GM18505 (cell line): Measurements from ENCODE around the gene MLLT10.

Source experiments
- ATAC-seq: cut with Tn5 transposase; IDR thresholded peaks from one replicate; pipeline ENCODE4 v1.9.1; 2021; ENCODE audit not compliant: unreplicated experiment
- POLR2A ChIP-seq: IDR thresholded peaks from 4 replicates; pipeline ENCODE4 v1.6.1; 2011; ENCODE audit warnings: borderline replicate concordance; ENCODE audit not compliant: insufficient read depth, insufficient read length; ENCODE audit errors: extremely low read depth

Gene MLLT10

DNA sequence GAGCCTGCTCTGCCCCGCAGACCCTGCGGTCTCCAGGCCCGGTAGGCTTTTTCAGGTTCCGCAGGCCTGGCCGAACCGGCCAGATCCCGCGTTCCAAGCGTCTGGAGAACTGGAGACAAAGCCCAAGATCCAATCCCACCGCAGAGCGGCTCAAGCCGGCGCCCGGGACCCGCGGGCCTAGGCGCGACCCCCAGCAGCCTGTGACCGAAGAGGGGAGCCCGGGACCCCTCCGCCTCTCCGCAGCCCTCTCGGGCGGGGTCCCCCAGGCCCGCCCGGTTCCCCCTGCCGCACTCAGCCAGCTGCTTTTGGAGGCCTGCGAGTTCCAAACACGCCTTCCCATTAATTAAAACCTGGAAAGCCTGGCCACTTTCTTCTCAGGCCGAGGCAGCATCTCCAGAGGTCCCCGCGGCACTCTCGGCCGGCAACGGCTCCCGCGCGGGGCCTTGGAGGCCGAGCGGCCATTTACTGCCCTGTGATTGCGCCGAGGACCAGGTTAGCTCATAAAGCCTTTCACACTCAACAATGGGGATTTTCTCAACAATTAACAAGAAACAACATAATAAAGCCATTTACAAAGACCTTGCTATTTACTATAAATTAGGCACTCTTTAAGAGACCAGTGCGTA is 25.2 kb upstream of the MLLT10 start:
- ATAC-seq = no peak
- TF ChIP-seq POLR2A = no peak

DNA sequence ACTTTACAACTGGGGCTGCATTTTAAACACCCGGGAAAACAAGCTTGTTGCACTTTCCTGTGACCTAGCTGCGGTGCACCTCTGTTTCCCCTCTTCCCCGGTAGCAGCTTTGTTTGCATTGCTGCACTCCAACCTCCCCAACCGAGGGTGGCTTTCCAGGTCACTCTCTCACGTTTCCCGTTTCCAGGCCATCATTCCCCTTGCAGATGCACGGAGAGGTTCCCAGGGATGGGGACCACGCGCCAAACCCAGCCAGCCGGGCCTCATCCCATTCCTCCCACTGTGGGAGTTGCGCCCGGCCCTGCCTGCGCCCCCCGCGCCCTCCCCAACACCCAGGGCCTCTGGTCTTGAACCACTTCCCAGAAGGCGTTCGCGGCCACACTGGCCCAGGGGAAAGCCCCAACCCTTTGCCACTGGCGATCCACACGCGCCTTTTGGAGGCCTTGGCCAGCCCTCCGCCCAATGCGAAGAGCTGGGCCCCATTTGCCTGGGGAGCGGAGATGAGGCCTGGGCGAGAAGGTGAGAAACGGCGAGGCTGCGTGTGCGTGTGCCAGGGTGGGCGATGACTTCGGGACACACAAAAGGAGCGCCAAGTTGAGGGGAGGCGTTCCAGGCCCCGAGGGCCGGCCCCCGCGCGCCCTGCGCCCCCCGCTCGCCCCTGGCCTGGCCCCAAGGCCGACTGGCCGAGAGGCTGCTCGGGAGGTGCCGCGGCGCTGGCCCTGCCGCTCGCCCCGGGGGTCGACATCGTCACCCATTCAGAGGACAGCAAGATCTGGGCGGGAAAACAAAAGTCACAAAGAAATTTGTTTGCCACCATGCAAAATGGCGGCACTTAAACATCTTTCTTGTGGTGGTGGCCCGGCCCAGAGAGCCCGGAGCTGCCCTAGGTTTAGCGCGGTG is 24.4 kb upstream of the MLLT10 start:
- no peak for TF ChIP-seq POLR2A
- no peak for ATAC-seq

DNA sequence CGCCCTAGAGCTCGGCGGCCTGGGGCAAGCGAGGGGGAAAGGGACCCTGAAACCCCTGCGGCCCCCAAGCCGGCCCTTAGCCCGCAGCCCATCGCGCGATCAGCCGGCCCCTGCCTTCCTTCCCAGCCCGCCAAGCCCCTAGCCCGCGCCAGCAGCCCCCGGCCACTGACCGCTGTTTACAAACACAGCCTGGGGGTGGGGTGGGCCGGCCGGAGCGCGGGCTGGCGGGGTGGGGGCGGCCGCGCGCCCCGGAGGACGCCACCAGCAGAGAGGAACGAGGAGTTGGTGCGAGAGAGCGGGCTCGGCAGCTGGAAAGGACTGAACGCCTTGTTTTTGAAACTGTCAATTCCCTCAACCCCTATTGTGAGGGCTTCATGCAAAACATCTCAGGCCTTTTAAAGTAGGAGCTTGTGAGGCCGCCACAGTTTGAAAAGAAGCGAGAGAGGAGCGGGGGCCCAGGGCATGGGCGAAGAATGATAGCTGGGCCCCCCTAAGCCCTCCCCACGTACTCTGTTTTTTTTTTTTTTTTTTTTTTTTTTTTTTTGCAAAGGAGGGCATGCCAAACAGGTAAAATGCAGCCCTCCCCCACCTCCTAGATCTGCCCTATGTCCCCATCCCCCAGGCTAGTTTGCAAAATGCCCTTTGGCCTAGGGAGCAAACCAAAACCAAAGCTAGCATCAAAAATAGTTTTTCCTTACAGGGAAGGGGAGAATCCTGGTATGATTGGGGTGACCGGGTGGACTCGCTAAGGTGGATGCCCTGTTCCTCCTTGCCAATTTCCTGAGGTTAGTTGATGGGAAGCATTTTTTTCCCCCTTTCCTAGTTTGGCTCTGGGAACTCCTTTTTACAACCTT is 23.6 kb upstream of the MLLT10 start:
- no peak for TF ChIP-seq POLR2A

DNA sequence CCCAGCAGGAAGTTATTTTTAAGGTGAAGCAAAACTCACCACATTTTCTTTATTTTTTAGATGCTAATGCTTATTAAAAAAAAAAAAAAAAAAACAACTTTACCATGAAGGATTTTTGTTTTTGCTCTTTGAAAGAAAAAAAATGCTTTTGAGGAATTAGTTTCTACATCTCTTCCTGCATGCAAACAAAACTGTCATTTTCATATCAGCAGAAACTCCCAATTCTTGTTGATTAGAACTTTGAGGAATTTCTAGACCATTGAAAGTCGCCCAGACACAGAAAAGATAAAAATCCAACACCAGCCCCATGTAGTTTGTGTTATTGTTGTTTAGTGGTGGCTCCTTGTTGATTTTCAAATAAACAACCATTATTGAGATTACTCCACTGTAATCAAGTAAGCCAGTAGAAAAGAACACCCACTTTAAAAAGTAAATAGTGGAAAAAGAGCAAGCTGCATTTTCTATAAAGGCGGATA is 22.9 kb upstream of the MLLT10 start:
- TF ChIP-seq POLR2A = no peak

More for the DNA sequence above, 23.6 kb upstream of the MLLT10 start:
- no peak for ATAC-seq

DNA sequence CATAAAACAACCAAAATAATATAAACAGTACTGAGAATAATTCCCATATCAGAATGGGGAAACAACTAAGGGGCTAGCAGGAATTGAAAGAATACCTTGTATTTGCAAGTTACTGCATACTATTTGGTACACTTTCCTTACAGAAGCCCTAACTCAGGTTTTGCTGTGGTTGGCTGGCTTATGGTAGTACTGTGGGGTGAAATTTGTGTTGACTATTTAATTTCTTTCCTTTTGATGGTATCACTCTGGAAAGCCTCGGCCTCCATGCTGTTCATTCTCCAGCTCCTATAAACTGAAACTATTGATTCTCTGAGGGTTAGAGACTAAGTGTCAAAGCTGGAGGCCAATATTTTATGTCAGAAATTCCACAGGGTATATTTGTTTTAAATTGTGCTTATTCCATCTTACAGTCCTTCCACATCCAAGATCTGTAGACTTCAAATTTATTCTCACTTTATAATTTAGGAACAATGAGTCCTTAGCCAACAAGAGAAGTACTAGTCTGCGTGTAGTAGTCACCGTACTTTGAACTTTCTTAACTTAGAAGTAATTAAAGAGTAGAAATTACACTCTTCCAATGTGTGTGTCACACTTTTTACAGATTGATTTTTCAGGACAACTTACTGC is 22.0 kb upstream of the MLLT10 start:
- ATAC-seq = no peak
- TF ChIP-seq POLR2A = no peak

More for the DNA sequence above, 22.9 kb upstream of the MLLT10 start:
- no peak for ATAC-seq

DNA sequence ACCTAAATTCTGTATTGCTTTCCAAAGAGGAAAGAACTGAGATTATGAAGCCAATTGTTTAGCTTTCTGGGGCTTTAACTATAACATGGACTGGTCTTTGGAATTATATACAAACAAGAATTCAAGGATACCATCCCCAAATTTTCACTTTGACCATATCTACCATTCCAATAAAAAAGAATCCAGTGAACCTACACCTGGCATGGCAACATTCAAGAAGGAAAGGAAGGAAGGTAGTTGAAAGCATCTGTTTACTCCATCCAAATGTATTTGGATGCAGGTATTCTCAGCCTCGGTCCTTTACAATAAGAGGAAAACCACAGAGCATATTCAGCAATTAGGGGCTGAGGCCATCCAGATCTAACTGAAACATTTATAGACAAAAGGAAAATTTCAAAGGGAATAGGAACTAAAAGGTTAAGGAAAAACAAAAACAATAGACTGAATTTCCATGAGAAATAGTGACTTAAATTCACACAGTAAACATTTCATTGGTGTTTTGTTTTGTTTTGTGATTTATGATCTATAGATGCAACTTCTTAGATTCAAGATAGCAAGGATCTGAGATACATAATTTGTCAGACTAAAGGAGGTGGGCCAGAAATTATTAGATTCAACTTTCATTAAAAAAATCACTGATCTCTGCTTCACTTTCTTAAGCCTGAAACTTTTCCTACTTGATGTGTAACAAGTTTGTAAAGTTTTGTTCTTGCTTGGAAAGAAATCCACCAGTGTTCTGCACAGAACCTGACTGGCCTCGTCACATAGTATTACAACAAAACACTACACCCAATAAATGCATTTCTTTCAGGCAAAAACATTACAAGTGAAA is 21.2 kb upstream of the MLLT10 start:
- no peak for TF ChIP-seq POLR2A
- ATAC-seq = no peak

DNA sequence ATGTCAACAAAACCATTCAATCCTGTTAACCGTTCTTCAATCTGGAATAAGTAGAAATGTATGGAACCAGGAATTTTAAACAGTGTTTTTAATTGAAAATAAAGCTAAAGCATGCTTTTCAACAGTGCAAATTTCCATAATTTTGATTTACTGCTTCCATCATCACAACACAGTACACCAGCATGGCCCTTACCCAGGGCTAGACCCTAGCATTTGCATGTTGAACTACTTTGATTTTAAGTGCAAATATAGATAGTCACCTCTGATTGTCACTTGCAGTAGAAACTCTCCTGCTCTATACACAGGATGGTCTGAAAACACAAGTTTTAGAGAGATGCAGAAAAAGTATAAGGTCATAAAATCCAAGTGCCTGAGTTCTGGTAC is 20.6 kb upstream of the MLLT10 start:
- no peak for TF ChIP-seq POLR2A
- ATAC-seq = no peak

DNA sequence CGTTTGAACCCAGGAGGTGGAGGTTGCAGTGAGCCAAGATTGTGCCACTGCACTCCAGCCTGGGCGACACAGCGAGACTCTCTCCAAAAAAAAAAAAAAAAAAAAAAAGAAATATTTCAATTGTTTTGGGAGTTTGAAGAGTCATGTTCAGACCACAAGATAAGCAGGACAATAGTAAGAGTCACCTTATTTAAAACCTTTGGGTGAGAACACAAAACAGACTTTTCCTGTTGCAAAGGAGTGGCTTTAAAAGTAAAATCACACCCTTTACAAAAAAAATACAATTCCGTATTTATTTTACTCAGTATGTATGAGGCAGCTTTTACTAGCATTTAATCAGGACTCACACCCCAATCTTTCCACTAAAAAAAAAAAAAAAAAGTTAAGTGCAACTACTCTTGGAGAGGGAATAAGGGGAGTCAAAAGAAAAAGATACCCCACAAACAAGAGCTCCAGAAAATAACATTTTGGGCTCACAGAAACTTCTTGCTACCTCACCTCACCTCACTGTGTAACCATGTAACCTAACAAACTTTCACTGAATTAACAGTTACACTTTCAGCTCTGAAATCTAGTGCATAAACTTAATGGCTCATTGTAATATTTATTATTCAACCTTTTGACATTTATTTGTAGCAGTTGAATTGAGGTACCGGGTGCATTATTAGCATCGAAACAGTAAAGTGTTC is 19.8 kb upstream of the MLLT10 start:
- no peak for ATAC-seq
- no peak for TF ChIP-seq POLR2A

DNA sequence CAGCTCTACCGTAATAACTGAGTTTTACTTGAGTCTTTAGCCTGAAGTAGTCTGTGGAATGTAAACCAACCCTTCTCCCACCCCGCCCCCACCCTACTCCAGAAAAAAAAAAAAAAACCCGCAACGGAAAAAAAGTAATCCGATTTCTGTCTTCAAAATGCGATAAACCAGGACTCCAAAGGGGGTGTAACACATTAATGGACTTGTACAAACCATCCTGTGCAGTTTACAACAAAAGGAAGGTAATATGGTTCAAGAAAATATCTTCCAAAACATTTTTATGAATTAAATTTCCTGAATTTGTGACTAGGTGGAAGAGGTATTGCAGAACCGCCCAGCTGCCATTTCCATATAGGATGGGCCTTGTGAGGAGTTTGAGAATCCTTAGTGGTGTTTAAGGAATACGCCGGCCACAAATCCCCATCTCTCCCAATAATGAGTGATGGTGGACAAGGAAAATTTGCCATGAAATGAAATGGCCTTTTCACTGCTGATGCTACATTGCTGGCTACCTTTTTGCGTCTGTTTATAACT is 19.1 kb upstream of the MLLT10 start:
- no peak for ATAC-seq
- no peak for TF ChIP-seq POLR2A

DNA sequence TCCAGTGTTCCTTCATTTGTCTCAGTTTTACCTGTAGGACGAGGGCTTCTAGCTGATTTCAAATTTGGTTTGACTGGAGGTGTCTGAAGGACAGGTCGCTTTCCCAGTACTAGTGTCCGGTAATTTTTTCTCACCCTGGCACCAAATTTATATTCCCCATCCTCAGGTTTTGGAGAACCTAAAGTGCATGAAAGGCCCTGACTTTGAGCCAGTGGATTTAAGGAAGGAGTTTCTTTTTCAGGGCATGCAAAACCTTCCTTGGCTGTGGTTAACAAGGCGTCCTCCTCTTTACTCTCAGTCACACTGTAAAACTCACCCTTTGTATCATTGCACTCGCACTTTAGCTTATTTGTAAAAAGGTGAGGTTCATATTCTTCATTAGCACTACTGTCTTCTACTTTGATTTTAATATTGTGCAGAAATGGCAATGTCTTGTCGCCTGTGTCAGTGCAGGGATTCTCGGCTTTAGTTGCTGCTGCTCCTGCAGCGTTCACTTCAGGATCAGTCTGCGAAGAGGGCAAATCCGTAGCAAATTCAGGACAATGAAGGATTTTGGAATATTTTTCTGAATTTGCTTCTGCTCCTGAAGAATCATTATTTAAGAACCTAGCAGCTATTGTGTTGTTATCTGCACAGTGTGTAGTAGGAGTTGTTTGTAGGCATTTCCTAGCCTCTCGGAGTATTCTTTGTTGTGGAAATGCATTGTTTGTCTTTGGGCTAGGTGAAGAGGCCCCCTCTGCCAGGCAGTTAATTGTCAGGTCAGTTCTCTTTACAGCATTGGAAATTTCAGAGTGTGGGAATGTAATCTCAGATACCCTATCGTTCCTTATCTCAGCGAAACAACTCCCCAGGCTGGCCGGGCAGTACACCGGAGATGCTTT is 18.4 kb upstream of the MLLT10 start:
- TF ChIP-seq POLR2A = no peak
- no peak for ATAC-seq

DNA sequence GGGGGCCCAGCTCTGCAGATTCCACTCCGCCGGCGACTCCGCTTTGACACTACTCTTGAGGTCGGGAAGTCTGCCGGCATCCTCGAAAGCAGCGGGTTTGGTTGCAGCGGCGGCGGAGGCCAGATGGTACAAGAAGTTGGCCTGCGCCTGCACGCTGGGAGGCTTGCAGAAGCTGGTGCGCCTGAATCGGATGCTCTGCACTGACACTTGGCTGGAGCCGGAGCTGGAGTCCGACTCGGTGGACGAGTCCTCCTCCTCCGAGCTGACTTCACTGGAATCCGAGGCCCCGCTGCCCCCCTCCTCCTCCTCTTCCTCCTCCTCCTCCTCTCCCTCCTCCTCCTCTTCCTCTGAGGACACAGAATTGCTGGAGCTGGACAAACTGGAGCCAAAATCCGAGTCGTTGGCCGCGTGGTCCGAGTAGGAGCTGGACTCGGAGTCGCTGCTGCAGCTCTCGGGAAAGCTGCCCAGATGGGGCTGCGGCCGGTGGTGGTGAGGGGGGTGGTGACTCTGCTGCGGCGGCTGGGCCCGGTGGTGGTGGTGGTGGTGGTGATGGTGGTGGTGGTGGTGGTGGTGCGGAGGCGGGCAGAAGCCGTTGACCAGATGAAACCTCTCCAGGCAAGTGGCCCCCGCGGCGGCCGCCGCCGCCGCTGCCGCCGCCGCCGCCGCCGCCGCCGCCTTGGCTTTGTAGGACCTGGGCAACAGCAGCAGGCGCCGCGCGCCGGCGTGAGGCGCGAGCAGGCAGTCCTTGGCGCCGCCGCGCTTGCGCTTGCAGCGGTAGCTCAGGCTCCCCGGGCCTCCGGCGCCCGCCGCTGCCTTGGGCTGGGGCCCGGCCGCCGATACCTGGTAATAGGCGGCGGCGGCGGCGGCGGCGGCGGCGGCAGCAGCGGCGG is 17.5 kb upstream of the MLLT10 start:
- peak; percentile 66 for ATAC-seq
- no peak for TF ChIP-seq POLR2A
